ENCODE data around the gene NDOR1.

DNA sequence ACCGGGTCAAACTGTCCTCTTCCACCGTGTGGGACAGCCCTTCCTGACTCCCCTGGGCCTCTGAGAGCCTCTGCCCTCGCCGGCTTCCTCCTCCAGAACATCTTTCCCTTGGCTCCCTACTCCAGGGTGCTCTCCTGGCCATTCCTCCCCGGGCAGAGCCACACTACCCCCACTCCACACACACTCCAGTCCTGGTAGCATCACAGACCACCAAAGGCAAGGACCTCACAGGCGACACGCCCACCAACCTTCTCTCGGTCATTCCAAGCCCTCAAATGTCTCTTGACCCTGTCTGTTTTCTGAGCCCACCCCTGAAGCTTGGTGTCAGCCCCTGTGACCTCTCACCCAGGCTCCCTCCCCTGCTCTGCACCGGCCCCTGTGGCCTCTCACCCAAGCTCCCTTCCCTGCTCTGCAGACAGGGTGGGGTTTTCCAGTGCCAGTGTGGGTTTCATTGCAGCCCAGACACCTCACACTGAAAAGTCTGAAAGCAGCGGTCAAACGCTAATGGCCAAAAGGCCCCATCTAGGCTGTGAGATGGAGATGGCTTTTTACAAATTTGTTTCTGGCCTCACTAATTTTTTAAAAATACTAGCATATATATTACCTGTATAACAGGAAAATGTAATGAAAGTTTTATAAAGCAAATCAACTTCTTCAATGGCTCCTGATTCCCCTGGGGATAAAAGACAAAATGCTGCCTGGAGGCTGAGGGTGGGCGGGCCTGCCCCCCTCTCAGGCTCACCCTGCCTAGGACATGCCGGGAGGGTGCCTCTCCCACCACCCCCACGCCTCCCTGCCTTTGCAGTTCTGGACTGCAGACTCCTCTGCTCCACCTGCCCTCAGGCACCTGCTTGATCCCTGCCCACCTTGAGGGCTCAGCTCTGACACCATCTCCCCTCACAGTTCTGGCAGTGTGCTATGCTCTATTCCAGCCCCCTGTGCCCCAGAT is 46.1 kb upstream of the NDOR1 start:
- no peak for TF ChIP-seq CTCF (IDR thresholded peaks at IDR 0.05)
- TF ChIP-seq POLR2A (IDR thresholded peaks at IDR 0.05), result no peak
